T-helper 9 cell (primary cell): ENCODE measurements around the gene ZNF415.
"Not testable (repeated sequence)": the region's sequence is repeated elsewhere in the genome, so short reads cannot be mapped to it uniquely, and the experiment has no call there.

Source experiments
- DNase-seq: peaks from one replicate; pipeline ENCODE4 v3.0.0-alpha.2; 2020

Gene ZNF415

DNA sequence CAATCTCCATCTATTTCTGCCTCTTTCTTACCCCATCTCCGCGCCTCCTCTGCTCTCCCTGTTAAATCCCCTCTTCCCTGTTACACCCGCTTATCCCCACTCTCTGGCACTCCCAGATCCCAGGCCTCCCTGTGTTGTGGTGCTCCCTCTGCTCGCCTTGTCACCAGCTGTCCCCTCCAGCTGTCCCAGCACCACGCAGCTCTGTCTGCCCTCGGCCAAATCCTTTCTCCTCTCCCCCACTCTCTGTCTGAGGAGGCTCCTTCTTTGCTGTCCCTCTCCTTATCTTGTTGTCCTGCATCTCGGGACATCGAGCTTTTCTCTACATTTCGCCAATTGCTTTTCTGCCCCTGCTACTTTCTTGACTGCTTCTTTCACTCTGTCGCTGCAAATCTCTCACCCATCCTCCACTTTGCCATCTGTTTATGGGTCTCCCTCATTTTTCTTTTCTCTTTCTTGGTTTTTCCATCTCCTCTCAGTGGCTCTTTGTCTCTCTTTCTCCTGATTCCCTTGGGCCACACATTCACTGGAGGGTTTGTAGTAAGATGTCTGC, 30.4 kb downstream of the ZNF415 start:
- DNase-seq, result no peak

DNA sequence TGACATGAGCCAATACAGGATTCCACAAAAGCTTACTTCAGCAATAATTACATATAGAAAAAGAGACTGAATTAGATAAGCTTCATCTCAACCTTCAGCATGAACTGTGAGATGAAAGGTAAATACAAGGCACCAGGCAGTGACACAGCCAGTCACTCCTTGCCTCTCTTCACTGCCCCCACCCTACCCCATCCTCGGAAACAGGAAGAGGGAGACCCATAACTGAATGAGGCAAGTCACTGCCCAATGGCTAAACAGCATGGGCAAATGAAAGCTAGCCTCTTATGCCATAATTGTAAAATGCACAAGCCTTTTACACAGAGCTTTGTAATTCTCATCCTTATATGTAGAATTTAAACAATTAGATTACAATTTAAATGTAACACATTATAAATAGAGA, 31.2 kb downstream of the ZNF415 start:
- DNase-seq, result no peak

DNA sequence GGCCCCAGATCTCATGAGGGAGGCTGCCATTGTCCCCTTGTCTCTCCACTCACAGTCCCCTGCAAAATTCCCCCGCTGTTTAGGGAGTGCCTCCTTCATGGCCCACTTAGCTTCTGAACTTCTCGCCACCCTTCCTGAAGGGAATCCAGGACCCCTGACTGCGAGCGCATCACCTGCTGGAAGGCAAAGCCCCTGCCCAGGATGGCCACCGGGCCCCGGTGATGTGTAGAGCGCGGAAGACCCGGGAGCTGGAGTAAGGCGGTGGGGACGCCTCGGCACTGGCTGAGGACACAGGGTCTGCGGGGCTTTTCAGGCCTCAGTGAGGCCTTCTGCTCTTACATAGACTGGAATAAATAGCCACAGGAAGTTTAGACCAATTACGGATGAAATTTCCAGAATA, 34.1 kb downstream of the ZNF415 start:
- not testable (repeated sequence) for DNase-seq

DNA sequence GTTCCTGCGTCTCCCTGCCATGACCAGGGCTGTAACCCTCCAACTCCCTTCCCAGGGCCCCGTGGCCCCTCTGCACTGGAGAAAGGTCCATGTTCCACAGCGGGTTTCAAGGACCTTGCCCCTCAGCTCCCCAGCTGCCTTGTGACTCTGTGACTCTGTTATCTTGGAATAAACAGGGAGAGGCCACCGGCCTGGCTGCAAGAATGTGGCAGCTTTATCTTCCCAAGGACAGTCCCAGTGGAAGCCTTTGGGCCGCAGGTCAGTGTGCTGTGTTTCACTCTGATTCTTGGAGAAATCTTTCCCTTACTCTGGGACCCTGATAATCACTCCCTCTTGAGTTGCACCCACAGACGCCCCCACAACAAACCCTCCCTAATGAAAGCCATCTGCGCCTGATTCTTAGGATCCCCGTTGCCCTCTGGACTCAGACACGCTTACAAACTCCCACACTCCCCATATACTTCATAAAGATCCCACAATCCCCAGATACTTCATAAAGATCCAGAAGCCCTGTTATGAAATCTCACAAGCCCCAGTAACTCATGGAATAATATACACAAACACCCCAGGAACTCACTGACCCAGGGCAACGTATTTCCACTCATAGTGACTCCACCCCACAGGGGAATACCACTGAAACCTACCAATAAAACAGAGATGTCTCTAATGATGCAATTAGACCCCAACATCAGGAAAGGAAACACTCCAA, 35.6 kb downstream of the ZNF415 start:
- not testable (repeated sequence) for DNase-seq

DNA sequence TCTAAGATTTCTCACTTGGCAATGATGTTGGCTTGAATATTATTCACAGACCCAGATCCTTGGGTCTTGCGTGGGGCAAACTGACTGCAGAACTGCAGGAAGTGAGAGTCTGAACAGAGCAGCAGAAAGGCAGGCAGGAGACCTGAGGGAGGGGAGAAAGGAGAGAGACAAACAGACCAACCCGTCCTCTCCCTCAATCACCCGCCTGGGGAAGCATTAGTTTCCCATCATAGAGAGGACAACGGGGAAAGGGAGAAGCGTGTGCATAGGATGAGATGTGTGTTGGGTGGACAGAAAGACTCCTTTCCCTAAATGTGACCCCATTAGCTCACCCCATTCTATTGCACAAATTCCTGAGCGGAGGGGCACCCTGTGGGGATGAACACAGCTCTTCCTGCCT, 36.1 kb downstream of the ZNF415 start:
- DNase-seq, result not testable (repeated sequence)

DNA sequence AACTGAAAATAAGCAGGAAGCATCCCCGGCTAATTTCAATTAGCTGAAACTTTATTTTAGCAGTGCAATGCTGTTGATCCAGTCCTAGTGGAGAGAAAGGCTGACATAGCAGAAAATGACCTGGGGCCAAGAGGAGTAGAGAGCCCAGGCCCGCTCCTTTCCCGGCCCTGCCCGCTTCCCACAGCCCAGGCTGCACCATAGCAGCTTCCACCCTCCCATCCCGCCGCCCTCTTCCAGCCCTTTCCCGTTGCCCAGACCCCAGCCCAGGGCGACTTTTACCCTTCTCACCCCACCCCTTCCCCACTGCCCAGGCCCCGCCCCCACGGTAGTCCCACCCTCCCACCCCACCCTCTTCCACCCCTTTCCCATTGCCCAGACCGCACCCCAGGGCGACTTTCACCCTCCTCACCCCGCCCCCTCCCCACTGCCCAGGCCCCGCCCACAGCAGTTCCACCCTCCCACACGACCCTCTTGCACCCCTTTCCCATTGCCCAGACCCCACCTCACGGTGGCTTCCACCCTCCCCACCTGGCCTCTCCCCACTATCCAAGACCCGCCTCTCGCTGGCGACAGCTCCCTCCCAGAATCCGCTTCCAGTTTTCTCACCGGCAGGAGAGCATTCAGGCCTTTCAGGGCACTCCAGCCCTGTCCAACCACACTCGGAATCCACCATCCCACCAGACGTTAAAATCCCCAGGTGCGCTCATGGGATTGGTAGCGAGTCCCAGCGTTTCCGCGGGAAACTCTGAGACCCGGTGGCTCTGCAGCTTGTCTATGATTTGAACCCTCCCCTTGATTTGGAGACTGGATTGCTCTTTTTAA, 37.7 kb downstream of the ZNF415 start:
- DNase-seq, result no peak

DNA sequence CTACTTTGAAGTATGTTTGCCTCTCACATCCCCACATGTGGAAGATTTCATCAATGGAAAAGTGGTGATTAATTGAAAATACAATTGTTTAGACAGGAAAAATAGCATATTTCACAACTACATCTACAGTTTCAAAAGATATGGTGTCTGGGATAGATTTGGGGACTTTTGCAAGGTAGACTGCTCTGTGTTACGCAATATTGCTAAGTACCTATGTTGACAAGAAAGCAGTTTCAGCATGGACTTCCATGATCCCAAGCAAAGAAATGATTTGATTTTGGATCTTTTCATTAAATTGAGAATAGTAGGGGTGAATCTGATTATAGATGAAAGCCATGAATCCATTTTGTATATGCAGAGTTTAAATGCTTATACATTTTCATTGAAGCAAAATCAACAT, 40.0 kb downstream of the ZNF415 start:
- DNase-seq, result no peak

DNA sequence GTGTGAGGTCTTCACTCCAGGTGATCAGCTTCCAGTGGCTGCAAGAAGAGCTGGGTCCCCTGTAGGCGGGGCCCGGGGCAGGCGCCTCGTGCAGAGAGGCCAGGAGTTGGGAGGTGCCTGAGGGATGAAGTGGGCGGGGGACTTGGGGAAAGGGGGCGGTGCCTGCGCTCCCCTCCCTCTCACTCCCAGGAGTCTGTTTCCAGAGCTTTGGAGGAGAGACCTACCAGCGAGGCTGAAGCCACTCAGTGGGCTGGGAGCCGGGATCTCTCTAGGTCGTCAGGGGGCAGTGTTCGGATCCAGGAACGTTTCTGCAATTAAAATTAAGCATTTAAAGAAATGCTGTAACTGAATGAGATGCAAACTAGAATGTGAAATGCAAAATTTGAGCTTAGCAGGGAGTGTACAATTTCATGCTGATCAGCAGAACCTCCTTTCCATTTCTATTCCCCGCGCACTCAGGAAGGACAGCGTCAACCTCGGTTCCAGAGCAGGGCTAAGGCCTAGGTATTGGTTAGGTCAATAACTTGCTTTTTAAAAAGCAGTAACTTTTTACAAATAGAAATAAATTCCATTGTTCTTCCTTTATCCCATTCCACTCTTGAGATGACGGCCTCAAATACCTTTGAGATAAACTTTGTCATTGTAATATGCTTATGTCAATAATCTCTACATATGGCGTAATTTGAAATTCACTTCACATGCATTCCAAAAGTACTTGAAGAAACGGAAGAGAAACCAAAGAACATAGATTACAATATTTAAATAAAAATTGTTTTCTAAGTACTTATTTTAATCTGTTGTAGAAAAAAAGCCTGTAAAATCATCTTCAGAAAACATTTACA, 41.1 kb downstream of the ZNF415 start:
- no peak for DNase-seq

DNA sequence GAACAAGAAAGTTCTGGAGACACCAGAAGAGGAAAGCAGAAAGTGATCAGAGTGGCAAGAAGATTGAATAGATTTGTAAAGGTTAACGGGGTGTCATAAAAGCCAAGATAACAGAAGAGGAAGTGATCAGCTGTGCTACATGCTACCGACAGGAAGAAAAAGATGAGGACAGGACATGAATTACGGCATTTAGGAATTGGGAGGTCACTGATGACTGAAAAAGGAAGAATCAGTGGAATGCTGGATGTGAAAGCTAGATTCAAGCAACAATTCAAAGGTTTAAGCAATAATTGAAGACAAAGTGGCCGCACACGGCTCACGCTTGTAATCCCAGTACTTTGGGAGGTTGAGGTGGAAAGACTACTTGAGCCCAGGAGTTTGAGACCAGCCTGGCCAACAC, 44.6 kb downstream of the ZNF415 start:
- DNase-seq, result no peak

DNA sequence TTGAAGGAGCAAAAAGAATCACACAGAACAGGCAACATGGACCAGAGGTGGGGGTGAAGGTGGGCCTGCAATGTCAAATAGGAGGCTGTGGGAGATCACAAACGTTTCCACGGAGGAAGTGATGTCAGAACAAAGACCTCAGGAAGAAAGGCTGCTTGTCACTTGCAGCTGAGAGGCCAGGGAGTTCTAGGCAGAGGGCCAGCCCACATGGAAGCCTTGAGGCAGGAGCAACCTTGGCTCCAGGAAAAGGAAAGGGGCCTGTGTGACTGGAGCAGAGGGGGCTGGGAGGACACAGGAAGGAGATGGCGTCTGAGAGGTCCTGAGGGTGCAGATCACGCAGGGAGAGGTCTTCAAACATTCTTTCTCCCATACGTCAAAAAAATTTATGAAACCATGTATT, 45.8 kb downstream of the ZNF415 start:
- no peak for DNase-seq

DNA sequence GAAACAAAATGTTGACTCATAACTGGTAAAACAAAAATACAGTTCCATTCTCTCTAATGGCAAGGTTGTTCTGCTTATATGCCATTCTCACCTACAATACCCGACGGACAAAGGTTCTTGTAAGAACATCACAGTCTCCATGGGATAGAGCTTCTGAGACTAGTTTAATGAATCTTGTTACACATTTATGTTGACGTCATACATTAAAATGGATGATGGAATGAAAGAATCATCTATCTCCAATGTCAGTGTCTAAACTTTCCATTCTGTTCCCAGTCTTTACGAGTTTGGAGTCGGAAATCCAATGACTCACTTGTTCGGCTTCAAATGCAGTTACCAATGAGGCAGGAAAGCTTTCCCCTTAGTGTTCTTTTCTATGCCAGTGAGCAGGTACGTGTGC, 47.2 kb downstream of the ZNF415 start:
- no peak for DNase-seq

DNA sequence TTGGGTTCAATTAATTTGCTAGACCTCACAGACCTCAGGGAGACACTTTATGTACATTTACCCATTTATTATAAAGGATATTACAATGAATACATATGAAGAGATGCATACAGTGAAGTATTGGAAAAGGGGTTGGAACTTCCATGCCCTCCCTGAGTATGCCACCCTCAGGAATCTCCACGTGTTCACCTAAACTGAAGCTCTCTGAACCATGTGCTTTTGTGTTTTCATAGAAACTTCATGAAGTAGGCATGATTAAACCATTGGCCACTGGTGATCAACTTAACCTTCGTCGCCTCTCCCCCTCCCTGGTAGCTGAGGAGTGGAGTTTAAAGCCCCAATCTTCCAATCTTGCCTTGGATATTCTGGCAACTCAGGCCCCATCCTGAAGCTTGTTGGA, 49.8 kb downstream of the ZNF415 start:
- DNase-seq, result no peak

DNA sequence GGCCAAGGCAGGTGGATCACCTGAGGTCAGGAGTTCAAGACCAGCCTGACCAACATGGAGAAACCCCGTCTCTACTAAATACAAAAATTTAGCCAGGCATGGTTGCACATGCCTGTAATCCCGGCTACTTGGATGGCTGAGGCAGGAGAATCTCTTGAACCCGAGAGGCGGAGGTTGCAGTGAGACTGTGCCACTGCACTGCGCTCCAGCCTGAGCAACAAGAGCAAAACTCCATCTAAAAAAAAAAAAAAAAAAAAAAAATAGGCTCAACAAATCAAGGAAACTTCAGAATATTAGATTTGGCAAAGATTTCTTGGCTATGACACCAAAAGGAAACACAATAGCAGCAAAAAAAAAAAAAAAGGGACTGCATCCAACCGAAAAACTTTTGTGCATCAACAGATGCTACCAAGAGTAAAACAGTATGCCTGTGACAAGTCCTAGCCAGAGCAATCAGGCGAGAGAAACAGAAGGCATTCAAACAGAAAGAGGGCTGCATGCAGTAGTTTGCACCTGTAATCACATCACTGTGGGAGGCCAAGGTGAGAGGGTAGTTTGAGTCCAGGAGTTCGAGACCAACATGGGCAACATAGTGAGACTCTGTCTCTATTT, 53.3 kb downstream of the ZNF415 start:
- no peak for DNase-seq

DNA sequence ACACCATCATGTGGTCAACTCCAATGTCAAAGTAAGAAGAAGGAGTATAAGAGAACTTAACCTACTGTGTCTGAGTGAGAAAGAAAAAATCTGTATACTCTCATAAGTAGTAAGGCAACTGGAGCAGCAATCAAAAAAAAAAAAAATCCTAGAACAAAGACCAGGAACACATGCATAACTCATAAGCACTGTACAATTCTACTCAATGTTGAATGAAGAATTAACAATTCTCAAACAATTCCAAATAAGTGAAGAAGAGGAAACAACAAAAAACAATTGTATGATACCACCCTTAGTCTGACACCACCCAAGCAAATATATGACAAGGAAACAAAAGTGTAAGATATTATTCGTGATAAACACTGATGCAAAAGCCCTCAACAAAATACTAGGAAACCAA, 54.0 kb downstream of the ZNF415 start:
- no peak for DNase-seq

DNA sequence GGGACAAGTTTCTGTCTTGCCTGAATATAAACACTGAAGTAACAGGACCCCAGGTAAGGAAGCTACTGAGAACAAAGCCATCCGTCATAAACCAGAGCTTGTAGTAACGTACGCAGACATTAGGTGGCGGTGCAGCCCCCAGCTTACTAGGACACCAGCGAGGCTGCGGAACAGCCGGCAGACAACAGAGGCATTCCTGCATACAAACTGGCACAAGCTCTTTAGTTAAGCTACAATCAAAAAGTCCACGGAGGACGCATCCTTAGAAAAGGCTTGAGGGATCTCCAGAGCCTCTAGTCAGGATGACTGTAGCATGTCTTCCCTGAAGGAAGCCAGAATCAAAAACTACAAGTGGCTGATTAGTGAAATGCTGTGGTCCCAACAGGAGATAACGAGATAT, 55.7 kb downstream of the ZNF415 start:
- DNase-seq, result no peak

DNA sequence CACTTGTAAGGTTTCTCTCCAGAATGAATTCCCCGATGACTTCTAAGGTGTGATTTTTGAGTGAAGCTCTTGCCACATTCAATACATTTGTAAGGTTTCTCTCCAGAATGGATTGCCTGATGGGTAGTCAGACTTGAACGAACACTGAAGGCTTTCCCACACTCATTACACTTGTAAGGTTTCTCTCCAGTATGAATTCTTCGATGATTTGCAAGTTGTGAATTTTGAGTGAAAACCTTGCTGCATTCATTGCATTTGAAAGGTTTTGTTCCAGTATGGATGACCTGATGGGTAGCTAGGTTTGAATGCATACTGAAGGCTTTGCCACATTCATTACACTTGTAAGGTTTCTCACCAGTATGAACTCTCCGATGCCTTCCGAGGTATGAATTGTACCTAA, 63.9 kb downstream of the ZNF415 start:
- no peak for DNase-seq

DNA sequence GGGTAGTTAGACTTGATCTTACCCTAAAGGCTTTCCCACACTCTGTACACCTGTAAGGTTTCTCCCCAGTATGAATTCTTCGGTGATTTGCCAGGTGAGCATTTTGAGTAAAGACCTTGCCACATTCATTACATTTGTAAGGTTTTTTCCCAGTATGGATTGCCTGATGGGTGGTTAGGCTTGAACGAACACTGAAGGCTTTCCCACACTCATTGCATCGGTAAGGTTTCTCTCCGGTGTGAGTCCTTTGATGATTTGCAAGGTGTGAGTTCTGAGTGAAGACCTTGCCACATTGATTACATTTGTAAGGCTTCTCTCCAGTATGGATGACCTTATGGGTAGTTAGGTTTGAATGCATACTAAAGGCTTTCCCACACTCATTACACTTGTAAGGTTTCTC, 64.5 kb downstream of the ZNF415 start:
- no peak for DNase-seq

DNA sequence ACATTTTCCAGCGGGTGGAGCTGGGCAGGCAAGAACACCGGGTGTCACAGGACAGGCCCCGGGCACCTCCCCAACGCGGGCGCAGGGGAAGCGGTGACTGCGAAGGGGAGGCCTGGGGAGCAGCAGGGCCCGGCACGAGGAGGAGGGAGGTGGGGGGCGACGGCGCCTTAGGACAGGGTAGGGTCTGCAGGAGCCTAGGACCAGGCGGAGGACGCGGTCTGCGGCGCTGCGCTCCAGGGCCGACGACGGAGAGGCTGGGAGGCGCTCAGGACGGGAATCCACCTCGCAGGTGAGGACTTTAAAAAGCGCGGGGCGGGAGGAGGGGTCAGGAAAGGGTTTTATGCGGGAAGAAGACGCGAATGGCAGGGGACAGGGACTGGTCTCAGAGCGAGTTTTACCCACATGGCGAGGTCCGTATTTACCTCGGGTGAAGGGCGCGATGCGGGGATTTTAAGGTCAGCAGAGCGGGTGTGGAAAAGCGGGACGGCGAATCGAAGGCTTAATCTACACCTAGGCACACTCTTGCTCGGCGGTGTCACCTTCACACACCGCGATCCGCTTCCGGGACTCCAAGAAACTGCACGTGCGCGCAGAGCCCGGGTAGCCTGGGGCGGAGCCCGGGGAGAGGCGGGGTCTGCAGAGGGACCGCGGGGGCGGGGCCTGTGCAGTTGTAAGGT, 74.7 kb downstream of the ZNF415 start:
- DNase-seq, result no peak
